Effector memory CD8-positive, alpha-beta T cell (primary cell): Measurements from ENCODE around the gene CLVS2.

Experiments used
- ATAC-seq: fragments of 150-1000 bp; cut with Tn5 transposase; replicated peaks from 2 replicates; pipeline ENCODE4 v1.10.0; 2021; ENCODE audit warnings: mild to moderate bottlenecking, moderate library complexity
- DNase-seq, 3 experiments: peaks; one replicate each; pipeline ENCODE4 v3.0.0; 2021
- H3K27ac Mint-ChIP-seq, 2 donors: one replicate each; pipeline ENCODE4 v1.8.0; 2022; ENCODE audit warnings: mild to moderate bottlenecking in 2 of 2, mixed read lengths in 2 of 2, moderate library complexity in 2 of 2
- H3K27me3 Mint-ChIP-seq, 2 donors: one replicate each; pipeline ENCODE4 v1.8.0; 2022; ENCODE audit warnings: mixed read lengths in 2 of 2
- H3K36me3 Mint-ChIP-seq: one replicate; pipeline ENCODE4 v1.8.0; 2022; ENCODE audit warnings: mild to moderate bottlenecking, moderate library complexity, mixed read lengths; ENCODE audit not compliant: insufficient read depth
- H3K4me1 Mint-ChIP-seq, 2 donors: one replicate each; pipeline ENCODE4 v1.8.0; 2022; ENCODE audit warnings: low read depth in 2 of 2, mixed read lengths in 2 of 2
- H3K4me3 Mint-ChIP-seq, 2 donors: one replicate each; pipeline ENCODE4 v1.8.0; 2022; ENCODE audit warnings: mild to moderate bottlenecking in 2 of 2, mixed read lengths in 2 of 2, moderate library complexity in 2 of 2
- H3K9me3 Mint-ChIP-seq, 2 donors: one replicate each; pipeline ENCODE4 v1.8.0; 2022; ENCODE audit warnings: mixed read lengths in 2 of 2

Gene CLVS2

GRCh38 chr6:123000244-123000770, 4.3 kb downstream of the CLVS2 start:
- Mint-ChIP-seq H3K4me3 (no peak overlapping the region), H3K27me3 (peaks cover 0 to 22% of the 10 kb centered on the region in 2 donors), H3K4me1 (no peaks in the 10 kb centered on the region), H3K36me3 (no peaks in the 10 kb centered on the region), H3K27ac (no peak overlapping the region), H3K9me3 (peaks cover 2 to 3% of the 10 kb centered on the region in 2 donors)
- DNase-seq (no peak), ATAC-seq (no peak)

GRCh38 chr6:123001540-123001939, 5.5 kb downstream of the CLVS2 start:
- peaks cover 4 to 15% of the 10 kb centered on the region in 2 donors for H3K9me3 Mint-ChIP-seq
- no peak overlapping the region for H3K4me3 Mint-ChIP-seq
- H3K4me1 Mint-ChIP-seq = no peaks in the 10 kb centered on the region
- no peak for ATAC-seq
- no peaks in the 10 kb centered on the region for H3K36me3 Mint-ChIP-seq
- no peak overlapping the region for H3K27ac Mint-ChIP-seq
- peaks cover 0 to 12% of the 10 kb centered on the region in 2 donors for H3K27me3 Mint-ChIP-seq
- DNase-seq = no peak

- no peak overlapping the region for H3K4me3 Mint-ChIP-seq
- H3K27ac Mint-ChIP-seq = no peak overlapping the region
- no peaks in the 10 kb centered on the region for H3K27me3 Mint-ChIP-seq
- H3K36me3 Mint-ChIP-seq = no peaks in the 10 kb centered on the region
- DNase-seq (no peak), ATAC-seq (no peak)
- no peaks in the 10 kb centered on the region for H3K4me1 Mint-ChIP-seq
- H3K9me3 Mint-ChIP-seq = peaks cover 6 to 16% of the 10 kb centered on the region in 2 donors
These were observed 11.8 kb downstream of the CLVS2 start for GRCh38 chr6:123007885-123008284.

- Mint-ChIP-seq H3K4me1 (no peaks in the 10 kb centered on the region), H3K9me3 (peaks cover 6 to 16% of the 10 kb centered on the region in 2 donors), H3K27me3 (no peaks in the 10 kb centered on the region), H3K4me3 (no peak overlapping the region), H3K27ac (no peak overlapping the region), H3K36me3 (no peaks in the 10 kb centered on the region)
- DNase-seq (no peak), ATAC-seq (no peak)
These were observed 13.0 kb downstream of the CLVS2 start for GRCh38 chr6:123009059-123009458.

GRCh38 chr6:123014835-123015234, 18.8 kb downstream of the CLVS2 start:
- no peak overlapping the region for H3K4me3 Mint-ChIP-seq
- no peaks in the 10 kb centered on the region for H3K4me1 Mint-ChIP-seq
- peaks cover 3 to 7% of the 10 kb centered on the region in 2 donors for H3K9me3 Mint-ChIP-seq
- DNase-seq (no peak), ATAC-seq (no peak)
- H3K27ac Mint-ChIP-seq = no peak overlapping the region
- H3K27me3 Mint-ChIP-seq = no peaks in the 10 kb centered on the region
- no peaks in the 10 kb centered on the region for H3K36me3 Mint-ChIP-seq

GRCh38 chr6:123016431-123017103, 20.5 kb downstream of the CLVS2 start:
- ATAC-seq = no peak
- H3K27ac Mint-ChIP-seq = no peak overlapping the region
- H3K4me1 Mint-ChIP-seq = no peaks in the 10 kb centered on the region
- no peak overlapping the region for H3K4me3 Mint-ChIP-seq
- no peaks in the 10 kb centered on the region for H3K27me3 Mint-ChIP-seq
- H3K9me3 Mint-ChIP-seq = peaks cover 1 to 7% of the 10 kb centered on the region in 2 donors
- no peak for DNase-seq
- H3K36me3 Mint-ChIP-seq = no peaks in the 10 kb centered on the region

- H3K36me3 Mint-ChIP-seq = no peaks in the 10 kb centered on the region
These were observed 21.2 kb downstream of the CLVS2 start for GRCh38 chr6:123017104-123017682.

GRCh38 chr6:123022975-123023374, 26.9 kb downstream of the CLVS2 start:
- H3K9me3 Mint-ChIP-seq = peaks cover 5 to 7% of the 10 kb centered on the region in 2 donors
- H3K4me3 Mint-ChIP-seq = no peak overlapping the region
- no peaks in the 10 kb centered on the region for H3K27me3 Mint-ChIP-seq
- DNase-seq (no peak), ATAC-seq (no peak)
- no peaks in the 10 kb centered on the region for H3K36me3 Mint-ChIP-seq
- H3K4me1 Mint-ChIP-seq = no peaks in the 10 kb centered on the region
- no peak overlapping the region for H3K27ac Mint-ChIP-seq

More at GRCh38 chr6:123017104-123017682, 21.2 kb downstream of the CLVS2 start:
- Mint-ChIP-seq H3K9me3 (peaks cover 1 to 7% of the 10 kb centered on the region in 2 donors), H3K4me3 (no peak overlapping the region), H3K27me3 (no peaks in the 10 kb centered on the region), H3K4me1 (no peaks in the 10 kb centered on the region), H3K27ac (no peak overlapping the region)
- no peak for ATAC-seq
- DNase-seq = no peak

GRCh38 chr6:123024976-123025375, 28.9 kb downstream of the CLVS2 start:
- no peak for DNase-seq
- H3K9me3 Mint-ChIP-seq = peaks cover 0 to 5% of the 10 kb centered on the region in 2 donors
- H3K27me3 Mint-ChIP-seq = no peaks in the 10 kb centered on the region
- no peak for ATAC-seq
- no peaks in the 10 kb centered on the region for H3K36me3 Mint-ChIP-seq
- no peak overlapping the region for H3K4me3 Mint-ChIP-seq
- no peak overlapping the region for H3K27ac Mint-ChIP-seq
- no peaks in the 10 kb centered on the region for H3K4me1 Mint-ChIP-seq

GRCh38 chr6:123027408-123027807, 31.4 kb downstream of the CLVS2 start:
- Mint-ChIP-seq H3K4me1 (no peaks in the 10 kb centered on the region), H3K4me3 (no peak overlapping the region), H3K27me3 (no peaks in the 10 kb centered on the region), H3K9me3 (peaks cover 0 to 5% of the 10 kb centered on the region in 2 donors), H3K27ac (no peak overlapping the region), H3K36me3 (no peaks in the 10 kb centered on the region)
- no peak for DNase-seq
- ATAC-seq = no peak

GRCh38 chr6:123028263-123028662, 32.2 kb downstream of the CLVS2 start:
- Mint-ChIP-seq H3K9me3 (peaks cover 0 to 5% of the 10 kb centered on the region in 2 donors), H3K36me3 (no peaks in the 10 kb centered on the region), H3K27me3 (no peaks in the 10 kb centered on the region), H3K4me3 (no peak overlapping the region), H3K4me1 (no peaks in the 10 kb centered on the region), H3K27ac (no peak overlapping the region)
- ATAC-seq (no peak), DNase-seq (no peak)

- Mint-ChIP-seq H3K36me3 (no peaks in the 10 kb centered on the region), H3K27me3 (no peaks in the 10 kb centered on the region), H3K27ac (no peak overlapping the region), H3K9me3 (peaks cover 5 to 8% of the 10 kb centered on the region in 2 donors), H3K4me1 (no peaks in the 10 kb centered on the region), H3K4me3 (no peak overlapping the region)
- ATAC-seq (no peak), DNase-seq (no peak)
These were observed 34.2 kb downstream of the CLVS2 start for GRCh38 chr6:123030282-123030681.

GRCh38 chr6:123036648-123037047, 40.6 kb downstream of the CLVS2 start:
- Mint-ChIP-seq H3K27me3 (no peaks in the 10 kb centered on the region), H3K4me3 (no peak overlapping the region), H3K27ac (no peak overlapping the region), H3K36me3 (no peaks in the 10 kb centered on the region), H3K9me3 (peaks cover 12 to 16% of the 10 kb centered on the region in 2 donors), H3K4me1 (no peaks in the 10 kb centered on the region)
- ATAC-seq (no peak), DNase-seq (no peak)

GRCh38 chr6:123039431-123039830, 43.4 kb downstream of the CLVS2 start:
- Mint-ChIP-seq H3K4me1 (no peaks in the 10 kb centered on the region), H3K27ac (no peak overlapping the region), H3K27me3 (no peaks in the 10 kb centered on the region)

More at GRCh38 chr6:123039431-123039830, 43.4 kb downstream of the CLVS2 start:
- no peak for DNase-seq
- Mint-ChIP-seq H3K36me3 (no peaks in the 10 kb centered on the region), H3K9me3 (peaks cover 11 to 12% of the 10 kb centered on the region in 2 donors), H3K4me3 (no peak overlapping the region)
- no peak for ATAC-seq
